H1 (cell line): ENCODE data around the gene IGFL3. TPM values are rescaled to one million over a fixed set of nuclear protein-coding genes. Genes with fewer than 3 reads are reported as not detected.

Source experiments
- EZH2 ChIP-seq: fragments of 200-600 bp; sonication (generic); IDR thresholded peaks from 2 replicates; pipeline ENCODE4 v1.7.1; 2012; ENCODE audit warnings: low read depth, mild to moderate bottlenecking, moderate library complexity, low read length, inconsistent platforms; ENCODE audit not compliant: severe bottlenecking
- JUN ChIP-seq: IDR thresholded peaks from 2 replicates; pipeline ENCODE4 v1.6.1; 2011; ENCODE audit warnings: low read depth, mild to moderate bottlenecking, improper control_type of control experiment, low read length
- NRF1 ChIP-seq: IDR thresholded peaks from 2 replicates; pipeline ENCODE4 v1.6.1; 2011; ENCODE audit warnings: mild to moderate bottlenecking, low read depth, low read length, improper control_type of control experiment
- POLR2A ChIP-seq, 2 experiments: IDR thresholded peaks; 1 replicate in 1 of 2; 2 replicates in 1 of 2; pipeline ENCODE4 v1.6.1; 2011; ENCODE audit warnings: low read depth in 2 of 2, low read length in 2 of 2, mild to moderate bottlenecking in 2 of 2; ENCODE audit errors: control extremely low read depth in 1 of 2
- POLR2AphosphoS5 ChIP-seq: IDR thresholded peaks from 2 replicates; pipeline ENCODE4 v1.6.1; 2011; ENCODE audit warnings: low read depth, low read length
- TAF1 ChIP-seq: IDR thresholded peaks from 2 replicates; pipeline ENCODE4 v1.6.1; 2011; ENCODE audit warnings: mild to moderate bottlenecking, low read depth, low read length
- polyA plus RNA-seq, 7 experiments: library from polyadenylated mRNA; depleted of rRNA in 3 of 7; stranded (reverse) in 5 of 7; unstranded in 2 of 7; fragments of >200 nt in 5 of 7; fragments of 200-250 nt in 2 of 7; gene quantifications; 1 replicate in 5 of 7; 2 replicates in 1 of 7; 4 replicates in 1 of 7; pipeline versions ENCODE4 v1.2.1 to v1.2.3, GENCODE V29; 2011 to 2013; ENCODE audit warnings: missing spikeins in 2 of 7, mixed read lengths in 2 of 7
- total RNA-seq: library from RNA; stranded (reverse); fragmentation: NEBNext Ultra II Directional; extraction: Animal tissue kit (Norgen Biotek cat#: 25700); gene quantifications from 2 replicates; pipeline ENCODE4 v1.2.1, GENCODE V29; 2021
- TF ChIP-seq, protein P1 (sequence below): IDR thresholded peaks from 2 replicates; pipeline ENCODE4 v1.6.1; 2012; ENCODE audit warnings: low read length, inconsistent platforms

Gene IGFL3
- total and polyA plus RNA-seq, 2 of the 8 experiments (the other 6 are each of a cell fraction or from before 2014, with no cell fraction given) = 0.12 TPM; not detected in 1

GRCh38 chr19:46133101-46133627 is 8.7 kb upstream of the IGFL3 start (continued):
- peak; percentile 94 for TF ChIP-seq POLR2AphosphoS5
- TF ChIP-seq JUN = peak; percentile 88
- TF ChIP-seq, protein P1, sequence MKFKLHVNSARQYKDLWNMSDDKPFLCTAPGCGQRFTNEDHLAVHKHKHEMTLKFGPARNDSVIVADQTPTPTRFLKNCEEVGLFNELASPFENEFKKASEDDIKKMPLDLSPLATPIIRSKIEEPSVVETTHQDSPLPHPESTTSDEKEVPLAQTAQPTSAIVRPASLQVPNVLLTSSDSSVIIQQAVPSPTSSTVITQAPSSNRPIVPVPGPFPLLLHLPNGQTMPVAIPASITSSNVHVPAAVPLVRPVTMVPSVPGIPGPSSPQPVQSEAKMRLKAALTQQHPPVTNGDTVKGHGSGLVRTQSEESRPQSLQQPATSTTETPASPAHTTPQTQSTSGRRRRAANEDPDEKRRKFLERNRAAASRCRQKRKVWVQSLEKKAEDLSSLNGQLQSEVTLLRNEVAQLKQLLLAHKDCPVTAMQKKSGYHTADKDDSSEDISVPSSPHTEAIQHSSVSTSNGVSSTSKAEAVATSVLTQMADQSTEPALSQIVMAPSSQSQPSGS = peak; percentile 94; the same call in 1 of the 2 replicates
- TF ChIP-seq POLR2A (IDR thresholded peaks at IDR 0.05; ENCODE audit: control extremely low read depth in 1 of 2, low read depth in 2 of 2, low read length in 2 of 2) = peak; percentile 96 to 99
- no peak for TF ChIP-seq NRF1
- TF ChIP-seq EZH2 = no peak
- peak; percentile 89 for TF ChIP-seq TAF1
